ENCODE results near the gene FAM174C.
"Not testable (repeated sequence)": the region's sequence is repeated elsewhere in the genome, so short reads cannot be mapped to it uniquely, and the experiment has no call there.

- TF ChIP-seq CTCF (IDR thresholded peaks at IDR 0.05; ENCODE audit: insufficient read depth, low read length, poor library complexity, severe bottlenecking); EZH2phosphoT487 (conservative IDR thresholded peaks at IDR 0.05; ENCODE audit: low read length): not testable (repeated sequence)
These were observed 44.9 kb downstream of the FAM174C start for GRCh38 chr19:1320282-1320650.
